A673 (cell line): ENCODE results near the gene GBP2.
"Not testable (repeated sequence)": the region's sequence is repeated elsewhere in the genome, so short reads cannot be mapped to it uniquely, and the experiment has no call there.

Experiments
- EZH2 ChIP-seq: fragments of 200-600 bp; sonication (generic); IDR thresholded peaks from 2 replicates; pipeline ENCODE4 v1.6.1; 2017; ENCODE audit warnings: borderline replicate concordance, low read depth, mild to moderate bottlenecking, mixed read lengths, antibody characterized with exemption, low read length; ENCODE audit not compliant: poor library complexity, severe bottlenecking
- TF ChIP-seq, protein P1 (sequence below): fragments of 300-800, 200-600 bp; sonication (generic); conservative IDR thresholded peaks from 2 replicates; pipeline ENCODE4 v1.5.1; 2017; ENCODE audit warnings: low read depth, mild to moderate bottlenecking, antibody characterized with exemption, low read length, moderate library complexity, mixed read lengths

DNA sequence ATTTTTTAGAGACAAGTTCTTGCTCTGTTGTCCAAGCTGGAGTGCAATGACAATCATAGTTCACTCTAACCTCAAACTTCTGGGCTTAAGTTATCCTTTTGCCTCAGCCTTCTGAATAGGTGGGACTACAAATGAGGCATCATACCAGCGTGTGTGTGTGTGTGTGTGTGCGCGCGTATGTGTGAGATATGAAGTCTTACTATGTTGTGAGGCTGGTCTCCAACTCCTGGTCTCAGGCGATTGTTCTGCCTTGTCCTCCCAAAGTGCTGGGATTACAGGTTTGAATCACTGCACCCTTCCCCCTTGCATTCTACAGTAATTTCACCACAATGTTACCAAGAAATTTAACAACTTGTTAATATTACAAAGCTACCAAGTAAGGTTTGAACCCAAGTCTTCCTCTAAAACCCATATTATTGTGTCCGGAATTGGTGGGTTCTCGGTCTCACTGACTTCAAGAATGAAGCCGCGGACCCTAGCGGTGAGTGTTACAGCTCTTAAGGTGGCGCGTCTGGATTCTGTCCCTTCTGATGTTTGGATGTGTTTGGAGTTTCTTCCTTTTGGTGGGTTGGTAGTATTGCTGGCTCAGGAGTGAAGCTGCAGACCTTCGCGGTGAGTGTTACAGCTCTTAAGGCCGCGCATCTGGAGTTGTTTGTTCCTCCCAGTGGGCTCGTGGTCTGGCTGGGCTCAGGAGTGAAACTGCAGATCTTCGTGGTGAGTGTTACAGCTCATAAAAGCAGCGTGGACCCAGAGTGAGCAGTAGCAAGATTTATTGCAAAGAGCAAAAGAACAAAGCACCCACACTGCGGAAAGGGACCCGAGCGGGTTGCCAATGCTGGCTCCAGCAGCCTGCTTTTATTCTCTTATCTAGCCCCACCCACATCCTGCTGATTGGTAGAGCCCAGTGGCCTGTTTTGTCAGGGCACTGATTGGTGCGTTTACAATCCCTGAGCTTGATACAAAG lies 970 bp upstream of the GBP2 start:
- TF ChIP-seq, protein P1, sequence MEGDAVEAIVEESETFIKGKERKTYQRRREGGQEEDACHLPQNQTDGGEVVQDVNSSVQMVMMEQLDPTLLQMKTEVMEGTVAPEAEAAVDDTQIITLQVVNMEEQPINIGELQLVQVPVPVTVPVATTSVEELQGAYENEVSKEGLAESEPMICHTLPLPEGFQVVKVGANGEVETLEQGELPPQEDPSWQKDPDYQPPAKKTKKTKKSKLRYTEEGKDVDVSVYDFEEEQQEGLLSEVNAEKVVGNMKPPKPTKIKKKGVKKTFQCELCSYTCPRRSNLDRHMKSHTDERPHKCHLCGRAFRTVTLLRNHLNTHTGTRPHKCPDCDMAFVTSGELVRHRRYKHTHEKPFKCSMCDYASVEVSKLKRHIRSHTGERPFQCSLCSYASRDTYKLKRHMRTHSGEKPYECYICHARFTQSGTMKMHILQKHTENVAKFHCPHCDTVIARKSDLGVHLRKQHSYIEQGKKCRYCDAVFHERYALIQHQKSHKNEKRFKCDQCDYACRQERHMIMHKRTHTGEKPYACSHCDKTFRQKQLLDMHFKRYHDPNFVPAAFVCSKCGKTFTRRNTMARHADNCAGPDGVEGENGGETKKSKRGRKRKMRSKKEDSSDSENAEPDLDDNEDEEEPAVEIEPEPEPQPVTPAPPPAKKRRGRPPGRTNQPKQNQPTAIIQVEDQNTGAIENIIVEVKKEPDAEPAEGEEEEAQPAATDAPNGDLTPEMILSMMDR = not testable (repeated sequence)
- TF ChIP-seq EZH2 = not testable (repeated sequence)
